ENCODE results near the gene RGL1.

DNA sequence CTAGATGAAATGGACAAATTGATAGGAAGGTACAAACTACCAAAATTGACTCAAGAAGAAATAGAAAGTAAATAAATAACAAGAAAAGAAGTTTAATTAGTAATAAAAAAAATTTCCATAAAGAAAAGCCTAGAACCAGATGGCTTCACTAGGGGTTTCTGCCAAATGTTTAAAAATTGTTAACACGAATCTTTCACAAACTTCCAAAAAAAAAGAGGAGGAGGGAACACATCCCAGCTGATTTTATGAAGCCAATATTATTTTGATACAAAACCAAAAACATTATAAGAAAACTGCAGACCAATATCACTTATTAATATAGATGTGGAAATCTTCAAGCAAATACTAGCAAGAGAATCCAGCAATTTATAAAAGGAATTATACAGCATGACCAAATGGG, 143.1 kb downstream of the RGL1 start:
- TF ChIP-seq, protein P1, sequence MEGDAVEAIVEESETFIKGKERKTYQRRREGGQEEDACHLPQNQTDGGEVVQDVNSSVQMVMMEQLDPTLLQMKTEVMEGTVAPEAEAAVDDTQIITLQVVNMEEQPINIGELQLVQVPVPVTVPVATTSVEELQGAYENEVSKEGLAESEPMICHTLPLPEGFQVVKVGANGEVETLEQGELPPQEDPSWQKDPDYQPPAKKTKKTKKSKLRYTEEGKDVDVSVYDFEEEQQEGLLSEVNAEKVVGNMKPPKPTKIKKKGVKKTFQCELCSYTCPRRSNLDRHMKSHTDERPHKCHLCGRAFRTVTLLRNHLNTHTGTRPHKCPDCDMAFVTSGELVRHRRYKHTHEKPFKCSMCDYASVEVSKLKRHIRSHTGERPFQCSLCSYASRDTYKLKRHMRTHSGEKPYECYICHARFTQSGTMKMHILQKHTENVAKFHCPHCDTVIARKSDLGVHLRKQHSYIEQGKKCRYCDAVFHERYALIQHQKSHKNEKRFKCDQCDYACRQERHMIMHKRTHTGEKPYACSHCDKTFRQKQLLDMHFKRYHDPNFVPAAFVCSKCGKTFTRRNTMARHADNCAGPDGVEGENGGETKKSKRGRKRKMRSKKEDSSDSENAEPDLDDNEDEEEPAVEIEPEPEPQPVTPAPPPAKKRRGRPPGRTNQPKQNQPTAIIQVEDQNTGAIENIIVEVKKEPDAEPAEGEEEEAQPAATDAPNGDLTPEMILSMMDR (IDR thresholded peaks at IDR 0.05; ENCODE audit: low read depth, low read length, poor library complexity, severe bottlenecking), result no peak
- TF ChIP-seq EZH2phosphoT487 (IDR thresholded peaks at IDR 0.05; ENCODE audit: borderline replicate concordance, low read length), result no peak

Data from DOHH2 (cell line).